GM23338 (cell line): ENCODE measurements around the gene LALBA. TPM values are rescaled to one million over a fixed set of nuclear protein-coding genes. Genes with fewer than 3 reads are reported as not detected.
"Not testable (repeated sequence)": the region's sequence is repeated elsewhere in the genome, so short reads cannot be mapped to it uniquely, and the experiment has no call there.

Experiments used
- ATAC-seq: fragments of 200-7000 bp; cut with Tn5 transposase; 3 replicates; pipeline ENCODE4 v1.9.1; 2020
- DNase-seq: peaks from one replicate; pipeline ENCODE4 v3.0.0-alpha.2; 2015; ENCODE audit warnings: low spot score
- H2AFZ ChIP-seq: fragments of 200-600 bp; sonication (generic); 2 replicates; pipeline ENCODE4 v1.8.0; 2016; ENCODE audit warnings: antibody characterized with exemption, mild to moderate bottlenecking, moderate library complexity
- H3F3A ChIP-seq: fragments of 200-600 bp; sonication (generic); replicated peaks from 2 replicates; pipeline ENCODE4 v1.8.0; 2017; ENCODE audit warnings: antibody characterized with exemption, mixed run types, low read depth
- H3K27ac ChIP-seq: fragments of 200-600 bp; sonication (generic); 2 replicates; pipeline ENCODE4 v1.6.1; 2016; ENCODE audit warnings: low read depth
- H3K27me3 ChIP-seq: fragments of 200-600 bp; sonication (generic); 2 replicates; pipeline ENCODE4 v1.8.0; 2016; ENCODE audit warnings: mild to moderate bottlenecking, mixed run types, moderate library complexity; ENCODE audit not compliant: insufficient read depth
- H3K36me3 ChIP-seq: fragments of 200-600 bp; sonication (generic); 2 replicates; pipeline ENCODE4 v1.8.0; 2016; ENCODE audit warnings: mild to moderate bottlenecking; ENCODE audit not compliant: insufficient read depth
- H3K4me1 ChIP-seq: fragments of 200-600 bp; sonication (generic); 2 replicates; pipeline ENCODE4 v1.8.0; 2016; ENCODE audit warnings: mild to moderate bottlenecking, moderate library complexity; ENCODE audit not compliant: insufficient read depth
- H3K4me2 ChIP-seq: fragments of 200-600 bp; sonication (generic); 2 replicates; pipeline ENCODE4 v1.7.1; 2017; ENCODE audit warnings: mixed run types
- H3K4me3 ChIP-seq: fragments of 200-600 bp; sonication (generic); 2 replicates; pipeline ENCODE4 v1.6.1; 2016; ENCODE audit warnings: mixed run types
- H3K79me2 ChIP-seq: fragments of 200-600 bp; sonication (generic); replicated peaks from 2 replicates; pipeline ENCODE4 v1.8.0; 2017; ENCODE audit warnings: mild to moderate bottlenecking; ENCODE audit not compliant: insufficient read depth
- H3K9me2 ChIP-seq: fragments of 200-600 bp; sonication (generic); 2 replicates; pipeline ENCODE4 v1.8.0; 2017; ENCODE audit not compliant: insufficient read depth
- H4K20me1 ChIP-seq: fragments of 200-600 bp; sonication (generic); replicated peaks from 2 replicates; pipeline ENCODE4 v1.8.0; 2017; ENCODE audit warnings: mild to moderate bottlenecking; ENCODE audit not compliant: insufficient read depth
- H3K27ac Mint-ChIP-seq: 2 replicates; pipeline ENCODE4 v1.8.0; 2020; ENCODE audit warnings: inconsistent platforms, mild to moderate bottlenecking, moderate library complexity, mixed read lengths
- H3K27me3 Mint-ChIP-seq: 3 replicates; pipeline ENCODE4 v1.8.0; 2022; ENCODE audit warnings: low read depth, mild to moderate bottlenecking, moderate library complexity, mixed read lengths, inconsistent platforms; ENCODE audit not compliant: insufficient read depth, poor library complexity
- H3K36me3 Mint-ChIP-seq: 3 replicates; pipeline ENCODE4 v1.8.0; 2021; ENCODE audit warnings: low read depth, mild to moderate bottlenecking, inconsistent platforms, moderate library complexity, mixed read lengths
- H3K4me1 Mint-ChIP-seq: 3 replicates; pipeline ENCODE4 v1.8.0; 2020; ENCODE audit warnings: mild to moderate bottlenecking, inconsistent platforms, mixed read lengths
- H3K4me3 Mint-ChIP-seq: 3 replicates; pipeline ENCODE4 v1.8.0; 2021; ENCODE audit warnings: moderate library complexity, mild to moderate bottlenecking, inconsistent platforms, mixed read lengths
- H3K9me3 Mint-ChIP-seq: 3 replicates; pipeline ENCODE4 v1.8.0; 2020; ENCODE audit warnings: moderate library complexity, mild to moderate bottlenecking, inconsistent platforms, mixed read lengths
- CREB1 ChIP-seq: fragments of 250-450 bp; sonication (Bioruptor Pico); IDR thresholded peaks from 2 replicates; pipeline ENCODE4 v1.5.0; 2020; ENCODE audit warnings: low read depth, mild to moderate bottlenecking, moderate library complexity
- EZH2 ChIP-seq: fragments of 200-600 bp; sonication (generic); IDR thresholded peaks from one replicate; pipeline ENCODE4 v1.8.0; 2017; ENCODE audit warnings: antibody characterized with exemption, mild to moderate bottlenecking, low read depth; ENCODE audit not compliant: unreplicated experiment
- EZH2phosphoT487 ChIP-seq: fragments of 200-600 bp; sonication (generic); IDR thresholded peaks from one replicate; pipeline ENCODE4 v1.8.1; 2018; ENCODE audit warnings: antibody characterized with exemption; ENCODE audit not compliant: unreplicated experiment
- JUNB ChIP-seq: IDR thresholded peaks from one replicate; pipeline ENCODE4 v1.6.1; 2016; ENCODE audit warnings: antibody characterized with exemption; ENCODE audit not compliant: unreplicated experiment
- NANOG ChIP-seq: IDR thresholded peaks from 2 replicates; pipeline ENCODE4 v1.6.1; 2016; ENCODE audit warnings: antibody characterized with exemption, borderline replicate concordance
- POLR2AphosphoS5 ChIP-seq: IDR thresholded peaks from 2 replicates; pipeline ENCODE4 v1.6.1; 2016; ENCODE audit warnings: antibody characterized with exemption, low read depth
- STAT1 ChIP-seq: IDR thresholded peaks from one replicate; pipeline ENCODE4 v1.6.1; 2016; ENCODE audit warnings: antibody characterized with exemption; ENCODE audit not compliant: unreplicated experiment
- ZNF114 ChIP-seq: fragments of 250-450 bp; sonication (Bioruptor Pico); IDR thresholded peaks from 2 replicates; pipeline ENCODE4 v1.5.0; 2020; ENCODE audit warnings: mild to moderate bottlenecking, moderate library complexity
- polyA plus RNA-seq: library from polyadenylated mRNA; unstranded; fragments of >200 nt; fragmentation: Nextera tagmentation; extraction: Ambion mirVana; gene quantifications from 2 replicates; pipeline ENCODE4 v1.2.1, GENCODE V29; 2016
- total RNA-seq: library from RNA; depleted of rRNA; stranded (reverse); fragments of >200 nt; shearing (Covaris generic); gene quantifications from 2 replicates; pipeline ENCODE4 v1.2.3, GENCODE V29; 2014
- TF ChIP-seq, protein P1 (sequence below), 2 experiments: fragments of 200-600 bp in 1 of 2; sonication (generic) in 1 of 2; conservative IDR thresholded peaks; 2 replicates each; pipeline versions ENCODE4 v1.5.1 to v1.6.1; 2016 to 2017; ENCODE audit warnings: antibody characterized with exemption in 2 of 2, low read depth in 2 of 2, mild to moderate bottlenecking in 2 of 2, moderate library complexity in 1 of 2
- TF ChIP-seq, protein P2 (sequence below): fragments of 250-450 bp; sonication (Bioruptor Pico); IDR thresholded peaks from 2 replicates; pipeline ENCODE4 v1.5.0; 2020; ENCODE audit warnings: mild to moderate bottlenecking, moderate library complexity

The LALBA gene
- total and polyA plus RNA-seq, 2 experiments from 2014 or later = not detected

DNA sequence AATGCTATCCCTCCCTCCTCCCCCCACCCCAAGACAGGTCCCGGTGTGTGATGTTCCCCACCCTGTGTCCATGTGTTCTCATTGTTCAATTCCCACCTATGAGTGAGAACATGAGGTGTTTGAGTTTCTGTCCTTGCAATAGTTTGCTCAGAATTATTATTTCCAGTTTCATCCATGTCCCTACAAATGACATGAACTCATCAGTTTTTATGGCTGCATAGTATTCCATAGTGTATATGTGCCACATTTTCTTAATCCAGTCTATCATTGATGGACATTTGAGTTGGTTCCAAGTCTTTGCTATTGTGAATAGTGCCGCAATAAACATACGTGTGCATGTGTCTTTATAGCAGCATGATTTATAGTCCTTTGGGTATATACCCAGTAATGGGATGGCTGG is 22.8 kb downstream of the LALBA start:
- not testable (repeated sequence) for H4K20me1 ChIP-seq, H2AFZ ChIP-seq, H3F3A ChIP-seq, ATAC-seq, H3K27me3 Mint-ChIP-seq, H3K27ac Mint-ChIP-seq, H3K36me3 Mint-ChIP-seq, H3K4me1 Mint-ChIP-seq, H3K79me2 ChIP-seq, H3K9me2 ChIP-seq, H3K4me3 Mint-ChIP-seq, H3K27ac ChIP-seq, H3K4me2 ChIP-seq, DNase-seq, H3K36me3 ChIP-seq, H3K4me3 ChIP-seq, H3K4me1 ChIP-seq, H3K27me3 ChIP-seq
- peaks cover 31% of the 10 kb centered on the region for H3K9me3 Mint-ChIP-seq

DNA sequence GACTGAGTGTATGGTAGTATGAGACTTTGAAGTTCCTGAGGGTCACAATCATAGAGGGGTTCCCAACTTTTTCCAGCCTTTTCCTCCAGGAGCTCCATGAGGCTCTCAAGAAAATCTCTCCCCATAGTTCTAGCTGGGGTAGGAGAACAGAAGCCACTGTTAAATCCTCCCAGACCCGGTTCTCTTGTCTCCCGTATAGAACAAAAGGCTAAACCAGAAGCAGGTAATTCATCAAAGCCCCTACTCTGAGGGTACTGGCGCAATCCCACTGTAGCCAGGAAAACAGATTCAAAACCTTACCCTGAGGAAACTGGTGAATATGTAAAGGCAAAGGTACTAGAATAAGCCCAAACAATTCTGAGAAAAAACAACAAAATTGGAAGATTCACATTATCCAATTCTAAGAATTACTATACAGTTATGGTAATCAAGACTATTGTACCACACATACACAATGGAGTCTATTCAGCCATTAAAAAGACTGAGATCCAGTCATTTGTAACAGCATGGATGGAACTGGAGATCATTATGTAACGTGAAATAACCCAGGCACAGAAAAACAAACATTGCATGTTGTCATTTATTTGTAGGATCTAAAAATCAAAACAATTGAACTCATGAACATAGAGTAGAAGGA is 23.9 kb downstream of the LALBA start:
- H3F3A ChIP-seq = no peaks in the 10 kb centered on the region
- peaks cover 20% of the 10 kb centered on the region for H3K9me3 Mint-ChIP-seq
- no peak overlapping the region for H3K27ac ChIP-seq
- H3K9me2 ChIP-seq = no peaks in the 10 kb centered on the region
- no peak overlapping the region for H3K27ac Mint-ChIP-seq
- no peaks in the 10 kb centered on the region for H3K36me3 Mint-ChIP-seq
- no peaks in the 10 kb centered on the region for H3K36me3 ChIP-seq
- H3K27me3 Mint-ChIP-seq = no peaks in the 10 kb centered on the region
- H3K4me2 ChIP-seq = no peak overlapping the region
- H2AFZ ChIP-seq = no peak overlapping the region
- H3K4me1 ChIP-seq = no peaks in the 10 kb centered on the region
- no peaks in the 10 kb centered on the region for H4K20me1 ChIP-seq
- no peak for TF ChIP-seq EZH2
- no peak for TF ChIP-seq JUNB
- no peak for TF ChIP-seq ZNF114 (CRISPR knock-in tag)
- TF ChIP-seq CREB1 (CRISPR knock-in tag) = no peak
- no peak for TF ChIP-seq POLR2AphosphoS5
- no peak for TF ChIP-seq STAT1
- TF ChIP-seq, protein P1, sequence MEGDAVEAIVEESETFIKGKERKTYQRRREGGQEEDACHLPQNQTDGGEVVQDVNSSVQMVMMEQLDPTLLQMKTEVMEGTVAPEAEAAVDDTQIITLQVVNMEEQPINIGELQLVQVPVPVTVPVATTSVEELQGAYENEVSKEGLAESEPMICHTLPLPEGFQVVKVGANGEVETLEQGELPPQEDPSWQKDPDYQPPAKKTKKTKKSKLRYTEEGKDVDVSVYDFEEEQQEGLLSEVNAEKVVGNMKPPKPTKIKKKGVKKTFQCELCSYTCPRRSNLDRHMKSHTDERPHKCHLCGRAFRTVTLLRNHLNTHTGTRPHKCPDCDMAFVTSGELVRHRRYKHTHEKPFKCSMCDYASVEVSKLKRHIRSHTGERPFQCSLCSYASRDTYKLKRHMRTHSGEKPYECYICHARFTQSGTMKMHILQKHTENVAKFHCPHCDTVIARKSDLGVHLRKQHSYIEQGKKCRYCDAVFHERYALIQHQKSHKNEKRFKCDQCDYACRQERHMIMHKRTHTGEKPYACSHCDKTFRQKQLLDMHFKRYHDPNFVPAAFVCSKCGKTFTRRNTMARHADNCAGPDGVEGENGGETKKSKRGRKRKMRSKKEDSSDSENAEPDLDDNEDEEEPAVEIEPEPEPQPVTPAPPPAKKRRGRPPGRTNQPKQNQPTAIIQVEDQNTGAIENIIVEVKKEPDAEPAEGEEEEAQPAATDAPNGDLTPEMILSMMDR (conservative IDR thresholded peaks at IDR 0.05; ENCODE audit: low read depth in 2 of 2) = no peak
- TF ChIP-seq, protein P2, sequence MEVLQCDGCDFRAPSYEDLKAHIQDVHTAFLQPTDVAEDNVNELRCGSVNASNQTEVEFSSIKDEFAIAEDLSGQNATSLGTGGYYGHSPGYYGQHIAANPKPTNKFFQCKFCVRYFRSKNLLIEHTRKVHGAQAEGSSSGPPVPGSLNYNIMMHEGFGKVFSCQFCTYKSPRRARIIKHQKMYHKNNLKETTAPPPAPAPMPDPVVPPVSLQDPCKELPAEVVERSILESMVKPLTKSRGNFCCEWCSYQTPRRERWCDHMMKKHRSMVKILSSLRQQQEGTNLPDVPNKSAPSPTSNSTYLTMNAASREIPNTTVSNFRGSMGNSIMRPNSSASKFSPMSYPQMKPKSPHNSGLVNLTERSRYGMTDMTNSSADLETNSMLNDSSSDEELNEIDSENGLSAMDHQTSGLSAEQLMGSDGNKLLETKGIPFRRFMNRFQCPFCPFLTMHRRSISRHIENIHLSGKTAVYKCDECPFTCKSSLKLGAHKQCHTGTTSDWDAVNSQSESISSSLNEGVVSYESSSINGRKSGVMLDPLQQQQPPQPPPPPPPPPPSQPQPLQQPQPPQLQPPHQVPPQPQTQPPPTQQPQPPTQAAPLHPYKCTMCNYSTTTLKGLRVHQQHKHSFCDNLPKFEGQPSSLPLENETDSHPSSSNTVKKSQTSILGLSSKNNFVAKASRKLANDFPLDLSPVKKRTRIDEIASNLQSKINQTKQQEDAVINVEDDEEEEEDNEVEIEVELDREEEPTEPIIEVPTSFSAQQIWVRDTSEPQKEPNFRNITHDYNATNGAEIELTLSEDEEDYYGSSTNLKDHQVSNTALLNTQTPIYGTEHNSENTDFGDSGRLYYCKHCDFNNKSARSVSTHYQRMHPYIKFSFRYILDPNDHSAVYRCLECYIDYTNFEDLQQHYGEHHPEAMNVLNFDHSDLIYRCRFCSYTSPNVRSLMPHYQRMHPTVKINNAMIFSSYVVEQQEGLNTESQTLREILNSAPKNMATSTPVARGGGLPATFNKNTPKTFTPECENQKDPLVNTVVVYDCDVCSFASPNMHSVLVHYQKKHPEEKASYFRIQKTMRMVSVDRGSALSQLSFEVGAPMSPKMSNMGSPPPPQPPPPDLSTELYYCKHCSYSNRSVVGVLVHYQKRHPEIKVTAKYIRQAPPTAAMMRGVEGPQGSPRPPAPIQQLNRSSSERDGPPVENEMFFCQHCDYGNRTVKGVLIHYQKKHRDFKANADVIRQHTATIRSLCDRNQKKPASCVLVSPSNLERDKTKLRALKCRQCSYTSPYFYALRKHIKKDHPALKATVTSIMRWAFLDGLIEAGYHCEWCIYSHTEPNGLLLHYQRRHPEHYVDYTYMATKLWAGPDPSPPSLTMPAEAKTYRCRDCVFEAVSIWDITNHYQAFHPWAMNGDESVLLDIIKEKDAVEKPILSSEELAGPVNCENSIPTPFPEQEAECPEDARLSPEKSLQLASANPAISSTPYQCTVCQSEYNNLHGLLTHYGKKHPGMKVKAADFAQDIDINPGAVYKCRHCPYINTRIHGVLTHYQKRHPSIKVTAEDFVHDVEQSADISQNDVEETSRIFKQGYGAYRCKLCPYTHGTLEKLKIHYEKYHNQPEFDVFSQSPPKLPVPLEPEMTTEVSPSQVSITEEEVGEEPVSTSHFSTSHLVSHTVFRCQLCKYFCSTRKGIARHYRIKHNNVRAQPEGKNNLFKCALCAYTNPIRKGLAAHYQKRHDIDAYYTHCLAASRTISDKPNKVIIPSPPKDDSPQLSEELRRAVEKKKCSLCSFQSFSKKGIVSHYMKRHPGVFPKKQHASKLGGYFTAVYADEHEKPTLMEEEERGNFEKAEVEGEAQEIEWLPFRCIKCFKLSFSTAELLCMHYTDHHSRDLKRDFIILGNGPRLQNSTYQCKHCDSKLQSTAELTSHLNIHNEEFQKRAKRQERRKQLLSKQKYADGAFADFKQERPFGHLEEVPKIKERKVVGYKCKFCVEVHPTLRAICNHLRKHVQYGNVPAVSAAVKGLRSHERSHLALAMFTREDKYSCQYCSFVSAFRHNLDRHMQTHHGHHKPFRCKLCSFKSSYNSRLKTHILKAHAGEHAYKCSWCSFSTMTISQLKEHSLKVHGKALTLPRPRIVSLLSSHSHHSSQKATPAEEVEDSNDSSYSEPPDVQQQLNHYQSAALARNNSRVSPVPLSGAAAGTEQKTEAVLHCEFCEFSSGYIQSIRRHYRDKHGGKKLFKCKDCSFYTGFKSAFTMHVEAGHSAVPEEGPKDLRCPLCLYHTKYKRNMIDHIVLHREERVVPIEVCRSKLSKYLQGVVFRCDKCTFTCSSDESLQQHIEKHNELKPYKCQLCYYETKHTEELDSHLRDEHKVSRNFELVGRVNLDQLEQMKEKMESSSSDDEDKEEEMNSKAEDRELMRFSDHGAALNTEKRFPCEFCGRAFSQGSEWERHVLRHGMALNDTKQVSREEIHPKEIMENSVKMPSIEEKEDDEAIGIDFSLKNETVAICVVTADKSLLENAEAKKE (CRISPR knock-in tag) = no peak
- TF ChIP-seq NANOG = no peak
- TF ChIP-seq EZH2phosphoT487 = no peak
- H3K79me2 ChIP-seq = no peaks in the 10 kb centered on the region
- no peak overlapping the region for H3K4me3 ChIP-seq
- no peaks in the 10 kb centered on the region for H3K27me3 ChIP-seq
- H3K4me1 Mint-ChIP-seq = no peaks in the 10 kb centered on the region
- DNase-seq (no peak), ATAC-seq (no peak)
- no peak overlapping the region for H3K4me3 Mint-ChIP-seq
